NT2/D1 (cell line): ENCODE measurements around the gene COLEC12.

Source experiments
- DNase-seq: peaks from one replicate; pipeline ENCODE4 v3.0.0-alpha.2; 2011; ENCODE audit warnings: low read depth, low spot score
- H3K27me3 ChIP-seq: 2 replicates; pipeline ENCODE4 v1.6.0; 2011; ENCODE audit warnings: mild to moderate bottlenecking; ENCODE audit not compliant: insufficient read length, insufficient read depth
- H3K36me3 ChIP-seq: 2 replicates; pipeline ENCODE4 v1.6.1; 2011; ENCODE audit warnings: mild to moderate bottlenecking, low read length, mixed read lengths; ENCODE audit not compliant: insufficient read depth, insufficient read length
- H3K4me1 ChIP-seq: 2 replicates; pipeline ENCODE4 v1.5.1; 2011; ENCODE audit not compliant: insufficient read depth, insufficient read length
- H3K4me3 ChIP-seq: 2 replicates; pipeline ENCODE4 v1.5.1; 2011; ENCODE audit warnings: low read depth; ENCODE audit not compliant: insufficient read length
- H3K9ac ChIP-seq: 2 replicates; pipeline ENCODE4 v1.6.0; 2011; ENCODE audit warnings: low read depth; ENCODE audit not compliant: insufficient read length
- H3K9me3 ChIP-seq: 2 replicates; pipeline ENCODE4 v1.5.1; 2011; ENCODE audit warnings: mild to moderate bottlenecking, low read length; ENCODE audit not compliant: insufficient read depth
- SUZ12 ChIP-seq: IDR thresholded peaks from 2 replicates; pipeline ENCODE4 v1.6.1; 2011; ENCODE audit not compliant: insufficient read length, insufficient read depth; ENCODE audit errors: extremely low read depth
- YY1 ChIP-seq: IDR thresholded peaks from 2 replicates; pipeline ENCODE4 v1.6.1; 2011; ENCODE audit not compliant: insufficient read length, insufficient read depth
- ZNF274 ChIP-seq: IDR thresholded peaks from 2 replicates; pipeline ENCODE4 v1.6.1; 2011; ENCODE audit warnings: mild to moderate bottlenecking, low read depth, low read length

Gene COLEC12

GRCh38 chr18:493986-494983 lies 6.2 kb downstream of the COLEC12 start:
- Histone ChIP-seq H3K4me1 (peaks cover 2% of the 10 kb centered on the region), H3K9ac (no peak overlapping the region), H3K9me3 (no peaks in the 10 kb centered on the region), H3K4me3 (no peak overlapping the region), H3K36me3 (no peaks in the 10 kb centered on the region), H3K27me3 (peaks cover 8% of the 10 kb centered on the region)
- no peak for TF ChIP-seq ZNF274
- no peak for TF ChIP-seq YY1
- TF ChIP-seq SUZ12: no peak
- DNase-seq: no peak

GRCh38 chr18:492451-492850 lies 8.1 kb downstream of the COLEC12 start:
- no peak overlapping the region for H3K4me3 ChIP-seq
- no peaks in the 10 kb centered on the region for H3K27me3 ChIP-seq
- no peaks in the 10 kb centered on the region for H3K36me3 ChIP-seq
- DNase-seq: no peak
- H3K9ac ChIP-seq: no peak overlapping the region
- TF ChIP-seq YY1 (no peak), ZNF274 (no peak), SUZ12 (no peak)
- H3K4me1 ChIP-seq: peaks cover 2% of the 10 kb centered on the region
- peaks cover under 1% of the 10 kb centered on the region; the same call in 1 of the 2 replicates for H3K9me3 ChIP-seq

GRCh38 chr18:490624-491023 lies 9.9 kb downstream of the COLEC12 start:
- no peaks in the 10 kb centered on the region for H3K36me3 ChIP-seq
- no peak overlapping the region for H3K4me3 ChIP-seq
- no peak for TF ChIP-seq YY1
- no peak for TF ChIP-seq SUZ12
- TF ChIP-seq ZNF274: no peak
- no peaks in the 10 kb centered on the region for H3K27me3 ChIP-seq
- no peak for DNase-seq
- peaks cover 2% of the 10 kb centered on the region for H3K4me1 ChIP-seq
- H3K9ac ChIP-seq: no peak overlapping the region
- peaks cover 11% of the 10 kb centered on the region for H3K9me3 ChIP-seq

- Histone ChIP-seq H3K4me1 (peaks cover 2% of the 10 kb centered on the region), H3K4me3 (no peak overlapping the region), H3K9me3 (peaks cover 11% of the 10 kb centered on the region), H3K9ac (no peak overlapping the region), H3K27me3 (no peaks in the 10 kb centered on the region), H3K36me3 (no peaks in the 10 kb centered on the region)
- no peak for DNase-seq
- no peak for TF ChIP-seq SUZ12
- no peak for TF ChIP-seq ZNF274
- no peak for TF ChIP-seq YY1
Observed at GRCh38 chr18:490024-490366, 10.5 kb downstream of the COLEC12 start.

GRCh38 chr18:489244-490023 lies 11.1 kb downstream of the COLEC12 start:
- H3K27me3 ChIP-seq: no peaks in the 10 kb centered on the region
- H3K4me1 ChIP-seq: peaks cover 2% of the 10 kb centered on the region
- no peak overlapping the region for H3K4me3 ChIP-seq
- peaks cover 11% of the 10 kb centered on the region for H3K9me3 ChIP-seq
- H3K36me3 ChIP-seq: no peaks in the 10 kb centered on the region
- no peak overlapping the region for H3K9ac ChIP-seq
- DNase-seq: no peak
- TF ChIP-seq ZNF274: no peak
- TF ChIP-seq SUZ12: no peak
- no peak for TF ChIP-seq YY1

- Histone ChIP-seq H3K9ac (no peak overlapping the region), H3K4me1 (peaks cover 2% of the 10 kb centered on the region), H3K36me3 (no peaks in the 10 kb centered on the region), H3K4me3 (no peak overlapping the region), H3K9me3 (peaks cover 11% of the 10 kb centered on the region), H3K27me3 (no peaks in the 10 kb centered on the region)
- TF ChIP-seq YY1 (no peak), ZNF274 (no peak), SUZ12 (no peak)
- no peak for DNase-seq
Observed at GRCh38 chr18:486929-487740, 13.4 kb downstream of the COLEC12 start.
